HG03432 (cell line): Measurements from ENCODE around the gene LCN12.
"Not testable (repeated sequence)": the region's sequence is repeated elsewhere in the genome, so short reads cannot be mapped to it uniquely, and the experiment has no call there.

Source experiments
- ATAC-seq: cut with Tn5 transposase; IDR thresholded peaks from one replicate; pipeline ENCODE4 v1.9.1; 2021; ENCODE audit warnings: mild to moderate bottlenecking, moderate library complexity; ENCODE audit not compliant: unreplicated experiment

LCN12 gene

DNA sequence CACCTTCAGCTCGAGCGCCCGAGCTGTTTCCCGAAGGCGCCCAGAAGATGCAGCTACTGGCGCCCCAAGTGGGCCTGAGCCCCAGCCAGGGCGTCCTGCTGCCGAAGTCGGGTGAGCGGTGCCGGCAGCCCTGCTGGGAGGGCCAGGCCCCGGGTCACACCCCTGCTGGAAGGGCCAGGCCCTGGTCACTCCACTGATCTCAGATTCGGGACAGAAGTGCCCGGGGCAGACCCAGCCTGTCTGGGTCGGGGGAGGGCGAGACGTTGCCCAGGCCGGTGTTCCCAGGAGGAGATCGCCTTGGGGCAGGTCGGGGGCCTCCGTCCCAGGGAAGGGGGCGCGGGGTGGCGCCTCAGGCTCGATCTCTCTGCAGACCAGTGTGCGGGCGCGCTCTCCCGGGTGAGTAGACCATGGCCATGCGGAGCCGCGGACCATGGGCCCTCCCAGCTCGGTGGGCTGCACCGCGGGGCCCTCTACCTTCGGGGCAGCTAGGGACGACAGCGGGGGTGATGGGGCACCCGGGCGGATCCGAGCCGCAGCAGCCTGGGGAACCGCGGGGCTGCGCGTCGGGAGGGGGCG lies 33.0 kb downstream of the LCN12 start:
- no peak for ATAC-seq

- ATAC-seq, result no peak
Measured at GRCh38 chr9:136985853-136986252, 33.8 kb downstream of the LCN12 start.

DNA sequence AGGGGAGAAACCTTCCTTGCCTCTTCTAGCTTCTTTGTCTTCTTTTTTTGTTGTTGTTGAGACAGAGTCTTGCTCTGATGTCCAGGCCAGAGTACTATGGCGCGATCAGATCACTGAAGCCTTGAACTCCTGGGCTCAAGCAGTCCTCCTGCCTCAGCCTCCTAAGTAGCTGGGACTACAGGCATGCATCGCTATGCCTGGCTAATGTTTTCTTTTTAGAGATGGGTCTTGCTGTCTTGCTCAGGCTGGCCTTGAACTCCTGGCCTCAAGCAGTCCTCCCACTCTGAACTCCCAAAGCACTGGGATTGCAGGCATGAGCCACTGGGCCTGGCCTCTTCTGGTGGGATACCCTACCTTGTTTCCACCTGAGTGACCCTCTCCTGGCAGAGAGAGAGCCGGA lies 36.8 kb downstream of the LCN12 start:
- ATAC-seq, result no peak

DNA sequence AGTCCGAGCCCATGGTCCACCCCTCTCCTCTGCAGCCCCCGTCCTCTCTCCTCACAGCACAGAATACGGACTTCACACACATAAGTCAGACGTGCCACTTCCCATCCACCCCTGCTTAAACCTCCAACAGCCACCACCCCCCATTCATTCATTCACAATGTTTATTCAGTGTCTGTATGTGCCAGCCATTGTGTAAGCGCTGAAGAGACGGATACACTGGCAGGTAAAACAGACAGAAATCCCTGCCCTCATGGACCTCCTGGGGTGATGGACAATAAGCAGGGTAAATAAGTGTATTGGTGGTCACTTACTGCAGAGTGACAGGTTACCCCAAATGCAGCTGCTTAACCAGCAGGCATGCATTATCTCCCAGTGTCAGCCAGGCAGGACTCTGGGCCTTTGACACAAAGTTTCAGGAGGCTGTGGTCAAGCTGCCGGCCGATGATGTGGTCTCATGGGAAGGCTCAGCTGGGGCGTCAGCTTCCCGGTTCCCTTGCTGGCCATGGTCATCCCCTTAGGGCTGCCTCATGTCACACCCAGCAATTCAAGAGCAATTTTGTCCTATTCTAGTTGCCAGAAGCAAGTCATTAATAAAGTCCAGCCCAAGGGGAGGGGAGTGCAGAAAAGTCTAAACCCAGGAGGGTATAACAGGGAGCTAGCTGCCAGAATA lies 38.3 kb downstream of the LCN12 start:
- ATAC-seq, result no peak

- peak; percentile 74 for ATAC-seq
Measured at GRCh38 chr9:136991993-136992818, 40.1 kb downstream of the LCN12 start, which contains the start of gene PAXX. Gene PAXX (plus strand): TSS chr9:136992422. CDS start chr9:136992444, 22 bp downstream.

- no peak for ATAC-seq
Measured at GRCh38 chr9:136992819-136993369, 40.8 kb downstream of the LCN12 start.

- ATAC-seq, result no peak
Measured at GRCh38 chr9:136994180-136994887, 42.3 kb downstream of the LCN12 start.

GRCh38 chr9:136994888-136995230 lies 42.8 kb downstream of the LCN12 start:
- ATAC-seq, result no peak

- no peak for ATAC-seq
Measured at GRCh38 chr9:136995362-136995761, 43.3 kb downstream of the LCN12 start.

- no peak for ATAC-seq
Measured at GRCh38 chr9:136995772-136996311, 43.8 kb downstream of the LCN12 start.

- ATAC-seq, result no peak
Measured at GRCh38 chr9:136996361-136997292, 44.6 kb downstream of the LCN12 start, which contains the start of gene CLIC3. Gene CLIC3 (minus strand): TSS chr9:136996568. CDS start chr9:136996543, 25 bp downstream.

GRCh38 chr9:136997371-136997770 lies 45.3 kb downstream of the LCN12 start:
- no peak for ATAC-seq

DNA sequence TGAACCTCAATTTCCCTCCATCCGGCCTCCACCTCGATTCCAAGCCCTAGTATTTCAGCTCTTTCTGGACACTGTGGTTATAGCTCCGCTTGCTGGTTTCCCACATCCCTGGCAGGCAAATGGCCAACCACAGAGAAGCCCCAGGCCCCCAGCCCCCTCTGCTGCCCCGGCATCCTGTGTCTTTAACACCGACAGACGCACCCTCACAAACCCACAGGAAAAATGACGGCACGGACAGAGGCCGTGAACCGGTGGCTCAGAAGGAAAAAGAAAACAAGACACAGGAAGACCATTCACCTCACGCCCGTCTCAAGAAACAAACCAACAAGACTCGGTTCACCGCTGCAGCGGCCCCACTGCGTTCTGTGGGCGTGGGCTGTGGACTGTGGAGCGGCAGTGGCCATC lies 45.8 kb downstream of the LCN12 start:
- no peak for ATAC-seq

DNA sequence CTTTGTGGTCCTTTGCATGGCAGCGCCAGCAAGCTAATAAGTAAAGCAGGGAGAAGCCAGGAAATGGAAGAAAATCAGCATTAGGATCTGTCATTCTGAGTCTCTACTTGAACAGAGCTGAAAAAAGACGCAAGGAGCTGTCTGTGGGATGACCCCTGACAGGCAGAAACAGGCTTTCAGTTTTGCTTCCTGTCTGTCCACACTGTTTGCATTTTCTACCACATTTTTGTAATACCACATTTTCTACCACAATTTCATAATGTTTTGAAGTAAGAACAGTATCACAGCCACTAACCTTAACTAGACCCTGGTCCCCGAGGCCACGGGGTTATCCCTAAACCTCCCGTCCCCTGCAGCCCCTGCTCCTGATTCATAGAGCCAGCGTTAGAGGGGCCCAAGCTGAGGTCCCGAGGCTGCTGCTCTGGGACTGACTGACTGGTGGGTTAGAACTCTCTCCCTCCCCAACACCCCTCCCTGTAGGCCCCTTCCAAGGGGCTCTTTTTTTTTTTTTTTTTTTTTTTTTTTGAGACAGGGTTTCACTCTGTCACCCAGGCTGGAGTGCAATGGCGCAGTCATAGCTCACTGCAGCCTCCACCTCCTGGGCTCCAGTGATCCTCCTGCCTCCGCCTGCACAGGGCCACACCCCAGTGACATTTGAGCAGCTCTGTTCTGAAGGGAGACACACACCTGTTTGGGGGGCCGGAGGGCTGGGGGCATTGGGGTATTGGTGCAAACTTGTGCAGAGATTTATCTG lies 48.3 kb downstream of the LCN12 start:
- no peak for ATAC-seq

GRCh38 chr9:137001857-137002645 lies 50.0 kb downstream of the LCN12 start:
- ATAC-seq, result no peak

GRCh38 chr9:137002646-137003041 lies 50.6 kb downstream of the LCN12 start:
- no peak for ATAC-seq

- ATAC-seq, result not testable (repeated sequence)
Measured at GRCh38 chr9:137004285-137004684, 52.2 kb downstream of the LCN12 start.
